CD14-positive monocyte (primary cell): ENCODE measurements around the gene KLC1. TPM values are rescaled to one million over a fixed set of nuclear protein-coding genes. Genes with fewer than 3 reads are reported as not detected.

Experiments used
- DNase-seq, 3 donors: peaks; one replicate each; pipeline ENCODE4 v3.0.0-alpha.2; 2011 to 2022
- H2AFZ ChIP-seq: 2 replicates; pipeline ENCODE4 v1.6.0; 2012; ENCODE audit warnings: mild to moderate bottlenecking, low read depth, low read length, inconsistent platforms; ENCODE audit not compliant: insufficient read depth, poor library complexity, severe bottlenecking
- H3K27ac ChIP-seq, 2 donors: 1 replicate in 1 of 2; 2 replicates in 1 of 2; pipeline ENCODE4 v1.5.1; 2012 to 2013; ENCODE audit warnings: low read length in 2 of 2, control low read depth in 1 of 2, inconsistent platforms in 1 of 2, low read depth in 1 of 2, mild to moderate bottlenecking in 1 of 2
- H3K27me3 ChIP-seq, 2 donors: one replicate each; pipeline versions ENCODE4 v1.6.0 to v1.6.1; 2011 to 2013; ENCODE audit warnings: low read length in 2 of 2; ENCODE audit not compliant: control insufficient read depth in 2 of 2, insufficient read depth in 2 of 2
- H3K36me3 ChIP-seq, 2 donors: replicated peaks in 1 of 2; 1 replicate in 1 of 2; 2 replicates in 1 of 2; pipeline versions ENCODE4 v1.5.1 to v1.6.1; 2012 to 2013; ENCODE audit warnings: low read length in 2 of 2, control low read depth in 1 of 2, inconsistent platforms in 1 of 2, mild to moderate bottlenecking in 1 of 2; ENCODE audit not compliant: insufficient read depth in 2 of 2, control insufficient read depth in 1 of 2
- H3K4me1 ChIP-seq, 2 donors: 1 replicate in 1 of 2; 2 replicates in 1 of 2; pipeline versions ENCODE4 v1.5.1 to v1.6.1; 2012 to 2013; ENCODE audit warnings: low read length in 2 of 2, control low read depth in 1 of 2, inconsistent platforms in 1 of 2, mild to moderate bottlenecking in 1 of 2, moderate library complexity in 1 of 2; ENCODE audit not compliant: insufficient read depth in 2 of 2, control insufficient read depth in 1 of 2
- H3K4me2 ChIP-seq: replicated peaks from 2 replicates; pipeline ENCODE3; 2012; ENCODE audit warnings: low read length, moderate library complexity, mild to moderate bottlenecking; ENCODE audit not compliant: poor library complexity, severe bottlenecking; ENCODE audit errors: extremely low read depth
- H3K4me3 ChIP-seq, 3 experiments: fragments of 200-600 bp in 1 of 3; sonication (generic) in 1 of 3; replicated peaks in 1 of 3; 1 replicate in 2 of 3; 2 replicates in 1 of 3; pipeline ENCODE4 v1.5.1; 2011 to 2013; ENCODE audit warnings: low read length in 3 of 3, mild to moderate bottlenecking in 3 of 3, control low read depth in 2 of 3, low read depth in 2 of 3, inconsistent platforms in 1 of 3, moderate library complexity in 1 of 3
- H3K79me2 ChIP-seq: 2 replicates; pipeline ENCODE4 v1.6.0; 2012; ENCODE audit warnings: mild to moderate bottlenecking, control low read depth, inconsistent platforms, low read length, moderate library complexity; ENCODE audit not compliant: insufficient read depth
- H3K9ac ChIP-seq: 2 replicates; pipeline ENCODE4 v1.6.0; 2017; ENCODE audit warnings: low read length, mild to moderate bottlenecking; ENCODE audit not compliant: insufficient read depth, poor library complexity, severe bottlenecking
- H3K9me3 ChIP-seq, 2 donors: replicated peaks in 1 of 2; 1 replicate in 1 of 2; 2 replicates in 1 of 2; pipeline versions ENCODE4 v1.5.1 to v1.6.1; 2012 to 2013; ENCODE audit warnings: low read length in 2 of 2, control low read depth in 1 of 2; ENCODE audit not compliant: control insufficient read depth in 1 of 2, insufficient read depth in 1 of 2
- H4K20me1 ChIP-seq: 2 replicates; pipeline ENCODE4 v1.6.0; 2012; ENCODE audit warnings: mild to moderate bottlenecking, low read length, control low read depth, moderate library complexity; ENCODE audit not compliant: insufficient read depth
- H3K27ac Mint-ChIP-seq, 7 donors: one replicate each; pipeline ENCODE4 v1.8.0; 2020; ENCODE audit warnings: mild to moderate bottlenecking in 7 of 7, mixed read lengths in 7 of 7, moderate library complexity in 6 of 7, inconsistent platforms in 2 of 7
- H3K27me3 Mint-ChIP-seq, 3 donors: one replicate each; pipeline ENCODE4 v1.8.0; 2021 to 2022; ENCODE audit warnings: low read depth in 3 of 3, mild to moderate bottlenecking in 3 of 3, mixed read lengths in 3 of 3, moderate library complexity in 3 of 3, inconsistent platforms in 1 of 3
- H3K36me3 Mint-ChIP-seq, 2 donors: one replicate each; pipeline ENCODE4 v1.8.0; 2020; ENCODE audit warnings: mixed read lengths in 2 of 2, inconsistent platforms in 1 of 2, mild to moderate bottlenecking in 1 of 2
- H3K4me1 Mint-ChIP-seq: one replicate; pipeline ENCODE4 v1.8.0; 2020; ENCODE audit warnings: mild to moderate bottlenecking, mixed read lengths
- H3K4me3 Mint-ChIP-seq, 2 donors: one replicate each; pipeline ENCODE4 v1.8.0; 2020; ENCODE audit warnings: mild to moderate bottlenecking in 2 of 2, mixed read lengths in 2 of 2, moderate library complexity in 1 of 2
- H3K9me3 Mint-ChIP-seq, 7 donors: one replicate each; pipeline ENCODE4 v1.8.0; 2020 to 2022; ENCODE audit warnings: mixed read lengths in 7 of 7, mild to moderate bottlenecking in 6 of 7, moderate library complexity in 6 of 7, inconsistent platforms in 2 of 7
- WGBS: methylation state at CpG from one replicate; pipeline ENCODE4 v1.1.5; 2013; ENCODE audit warnings: missing lambda C conversion rate; ENCODE audit not compliant: insufficient coverage; 5-methylcytosine and 5-hydroxymethylcytosine counted together
- intact Hi-C, 2 donors: fragments of 100-400 bp; cut with micrococcal nuclease; formaldehyde crosslinking; loops; one replicate each; pipeline versions ENCODE4 v1.15.0 to v1.15.1; 2023
- polyA plus RNA-seq, 3 donors: library from polyadenylated mRNA; depleted of rRNA in 1 of 3; unstranded in 2 of 3; stranded (reverse) in 1 of 3; fragments of 300-500 nt in 2 of 3; fragments of >200 nt in 1 of 3; fragmentation: Illumina TruSeq in 2 of 3; gene quantifications; 1 replicate in 2 of 3; 2 replicates in 1 of 3; pipeline ENCODE4 v1.2.3, GENCODE V29; 2012 to 2021
- TF ChIP-seq, protein P1 (sequence below): fragments of 200-600 bp; IDR thresholded peaks from one replicate; pipeline ENCODE4 v1.8.0; 2022; ENCODE audit warnings: antibody characterized with exemption, mild to moderate bottlenecking

KLC1 gene
- polyA plus RNA-seq, 3 donors = 41.5 to 108 (median 46.6) TPM

GRCh38 chr14:103740991-103741689, 112.1 kb downstream of the KLC1 start:
- WGBS = 62% methylated on average over 6 of the region's 14 CpGs
- H3K27me3 ChIP-seq = no peaks in the 10 kb centered on the region
- H3K9me3 ChIP-seq = no peaks in the 10 kb centered on the region
- Mint-ChIP-seq H3K27ac (no peak overlapping the region), H3K36me3 (no peaks in the 10 kb centered on the region), H3K27me3 (peaks cover 3 to 9% (median 6%) of the 10 kb centered on the region in 3 donors), H3K4me1 (peaks cover 7% of the 10 kb centered on the region), H3K4me3 (no peak overlapping the region), H3K9me3 (no peaks in the 10 kb centered on the region)
- no peaks in the 10 kb centered on the region for H3K79me2 ChIP-seq
- intact Hi-C loops = no loop called here
- H2AFZ ChIP-seq = no peak overlapping the region
- no peaks in the 10 kb centered on the region for H4K20me1 ChIP-seq
- TF ChIP-seq, protein P1, sequence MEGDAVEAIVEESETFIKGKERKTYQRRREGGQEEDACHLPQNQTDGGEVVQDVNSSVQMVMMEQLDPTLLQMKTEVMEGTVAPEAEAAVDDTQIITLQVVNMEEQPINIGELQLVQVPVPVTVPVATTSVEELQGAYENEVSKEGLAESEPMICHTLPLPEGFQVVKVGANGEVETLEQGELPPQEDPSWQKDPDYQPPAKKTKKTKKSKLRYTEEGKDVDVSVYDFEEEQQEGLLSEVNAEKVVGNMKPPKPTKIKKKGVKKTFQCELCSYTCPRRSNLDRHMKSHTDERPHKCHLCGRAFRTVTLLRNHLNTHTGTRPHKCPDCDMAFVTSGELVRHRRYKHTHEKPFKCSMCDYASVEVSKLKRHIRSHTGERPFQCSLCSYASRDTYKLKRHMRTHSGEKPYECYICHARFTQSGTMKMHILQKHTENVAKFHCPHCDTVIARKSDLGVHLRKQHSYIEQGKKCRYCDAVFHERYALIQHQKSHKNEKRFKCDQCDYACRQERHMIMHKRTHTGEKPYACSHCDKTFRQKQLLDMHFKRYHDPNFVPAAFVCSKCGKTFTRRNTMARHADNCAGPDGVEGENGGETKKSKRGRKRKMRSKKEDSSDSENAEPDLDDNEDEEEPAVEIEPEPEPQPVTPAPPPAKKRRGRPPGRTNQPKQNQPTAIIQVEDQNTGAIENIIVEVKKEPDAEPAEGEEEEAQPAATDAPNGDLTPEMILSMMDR = no peak
- no peak overlapping the region for H3K4me2 ChIP-seq
- no peaks in the 10 kb centered on the region for H3K4me1 ChIP-seq
- H3K36me3 ChIP-seq = no peaks in the 10 kb centered on the region
- no peak overlapping the region for H3K9ac ChIP-seq
- no peak for DNase-seq
- no peak overlapping the region for H3K27ac ChIP-seq
- no peak overlapping the region for H3K4me3 ChIP-seq

GRCh38 chr14:103741876-103742275, 112.9 kb downstream of the KLC1 start:
- no peak overlapping the region for H2AFZ ChIP-seq
- no peak overlapping the region for H3K9ac ChIP-seq
- WGBS = 94% methylated on average over 6 of the region's 9 CpGs
- no peaks in the 10 kb centered on the region for H3K36me3 ChIP-seq
- TF ChIP-seq, protein P1 = no peak
- H3K4me3 ChIP-seq = no peak overlapping the region
- no peaks in the 10 kb centered on the region for H3K9me3 Mint-ChIP-seq
- peaks cover 7% of the 10 kb centered on the region for H3K4me1 Mint-ChIP-seq
- no peak overlapping the region for H3K4me2 ChIP-seq
- H3K9me3 ChIP-seq = no peaks in the 10 kb centered on the region
- DNase-seq = no peak
- H3K4me1 ChIP-seq = no peaks in the 10 kb centered on the region
- no peaks in the 10 kb centered on the region for H3K79me2 ChIP-seq
- no peaks in the 10 kb centered on the region for H3K27me3 ChIP-seq
- H3K27me3 Mint-ChIP-seq = peaks cover 3 to 9% (median 8%) of the 10 kb centered on the region in 3 donors
- no peaks in the 10 kb centered on the region for H3K36me3 Mint-ChIP-seq
- intact Hi-C loops = no loop called here
- no peak overlapping the region for H3K27ac ChIP-seq
- no peak overlapping the region for H3K27ac Mint-ChIP-seq
- no peaks in the 10 kb centered on the region for H4K20me1 ChIP-seq
- no peak overlapping the region for H3K4me3 Mint-ChIP-seq
